ENCODE data around the gene NCOA5.

The NCOA5 gene

DNA sequence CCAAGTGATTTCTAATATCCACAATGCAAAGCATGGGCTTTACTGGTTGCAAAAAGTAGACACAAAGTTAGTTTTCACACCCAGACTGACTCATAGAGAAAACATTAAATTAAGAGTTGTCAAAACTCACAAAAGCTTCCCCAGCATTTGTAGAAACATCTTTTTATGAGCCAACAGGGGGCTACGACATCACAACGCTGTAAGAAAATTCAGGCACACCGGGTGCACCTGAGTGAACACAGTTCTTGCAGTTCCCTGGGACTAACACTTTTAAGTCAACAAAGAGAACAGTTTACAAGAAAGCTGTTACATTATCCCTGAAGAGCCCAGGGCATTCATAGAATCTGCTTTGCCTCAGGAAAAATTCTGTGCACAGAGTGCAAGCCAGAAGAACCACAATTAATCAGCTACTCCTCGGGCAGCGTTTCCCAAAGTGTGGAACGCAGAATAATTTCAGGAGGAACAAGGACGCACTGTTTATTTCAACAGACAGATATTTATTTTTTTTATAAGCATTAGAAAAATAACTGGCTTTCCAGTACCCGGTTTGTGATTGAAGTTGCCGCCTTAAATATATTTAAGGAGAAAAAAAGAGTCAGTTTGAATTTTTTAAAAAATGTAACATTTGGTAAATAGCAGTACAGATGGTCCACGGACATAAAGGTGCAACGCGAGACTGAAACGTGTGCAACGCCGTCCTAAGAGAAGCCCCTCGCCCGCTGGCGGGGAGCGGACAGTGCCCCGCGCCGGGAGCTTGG, 1.2 kb downstream of the NCOA5 start:
- DNase-seq, result no peak

DNA sequence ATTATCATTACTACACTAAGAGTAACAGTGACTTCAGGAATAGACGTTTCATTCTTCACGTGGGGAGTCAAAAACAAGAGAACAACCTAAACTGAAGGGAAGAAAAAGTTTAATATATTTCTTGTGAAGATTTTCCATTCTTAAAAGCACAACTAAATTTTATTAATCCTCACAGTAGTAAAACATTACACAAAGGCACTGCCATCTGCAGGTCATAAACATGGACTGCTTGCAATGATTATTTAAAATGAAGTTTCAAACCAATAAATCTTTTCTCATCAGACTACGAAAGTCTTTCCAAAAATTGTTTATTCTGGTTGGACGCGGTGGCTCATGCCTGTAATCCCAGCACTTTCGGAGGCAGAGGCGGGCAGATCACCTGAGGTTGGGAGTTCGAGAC, 2.6 kb downstream of the NCOA5 start:
- DNase-seq, result no peak

- DNase-seq, result no peak
Measured at GRCh38 chr20:46085179-46085851, 4.4 kb downstream of the NCOA5 start.

GRCh38 chr20:46084805-46085178, 5.0 kb downstream of the NCOA5 start:
- no peak for DNase-seq

GRCh38 chr20:46083531-46084061, 6.2 kb downstream of the NCOA5 start:
- DNase-seq, result no peak

DNA sequence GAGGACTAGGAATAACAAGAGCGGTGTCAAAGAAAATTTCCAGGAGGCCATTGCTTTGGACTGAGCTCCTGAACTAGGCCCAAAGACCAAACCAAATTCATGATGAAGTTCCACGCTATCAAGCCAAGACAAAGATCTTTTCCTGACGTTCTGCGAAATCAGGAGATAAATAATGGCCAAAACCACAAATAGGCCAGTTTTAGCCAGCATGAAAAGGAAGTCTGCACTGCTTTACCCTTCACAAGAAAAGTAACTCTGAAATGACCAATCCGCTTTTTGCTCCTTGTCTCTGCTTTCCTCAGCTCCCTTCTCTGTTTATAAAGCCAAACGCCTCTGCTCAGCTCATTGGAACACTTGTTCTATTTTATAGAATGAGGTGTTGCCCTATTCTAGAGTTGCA, 6.7 kb downstream of the NCOA5 start:
- DNase-seq, result no peak

GRCh38 chr20:46081074-46081473, 8.7 kb downstream of the NCOA5 start:
- no peak for DNase-seq

DNA sequence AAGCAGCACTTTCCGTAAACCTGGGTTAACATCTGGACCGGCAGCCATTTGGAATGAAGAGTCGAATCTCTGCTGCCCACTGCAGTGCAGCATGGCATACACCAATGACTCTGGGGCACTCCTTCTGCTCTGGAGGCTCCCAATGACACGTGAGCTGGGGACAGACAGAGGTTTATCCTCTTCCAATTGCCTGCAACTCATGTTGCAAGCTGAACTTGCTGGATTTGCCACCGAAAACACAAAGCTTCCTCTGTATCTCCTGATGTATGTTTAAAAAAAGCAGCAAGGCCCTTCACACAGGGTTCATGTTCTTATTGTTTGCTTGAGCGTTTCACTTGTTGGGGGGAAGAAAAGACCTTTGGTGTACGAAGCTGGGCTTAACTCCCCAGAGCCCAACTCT, 10.8 kb downstream of the NCOA5 start:
- no peak for DNase-seq

DNA sequence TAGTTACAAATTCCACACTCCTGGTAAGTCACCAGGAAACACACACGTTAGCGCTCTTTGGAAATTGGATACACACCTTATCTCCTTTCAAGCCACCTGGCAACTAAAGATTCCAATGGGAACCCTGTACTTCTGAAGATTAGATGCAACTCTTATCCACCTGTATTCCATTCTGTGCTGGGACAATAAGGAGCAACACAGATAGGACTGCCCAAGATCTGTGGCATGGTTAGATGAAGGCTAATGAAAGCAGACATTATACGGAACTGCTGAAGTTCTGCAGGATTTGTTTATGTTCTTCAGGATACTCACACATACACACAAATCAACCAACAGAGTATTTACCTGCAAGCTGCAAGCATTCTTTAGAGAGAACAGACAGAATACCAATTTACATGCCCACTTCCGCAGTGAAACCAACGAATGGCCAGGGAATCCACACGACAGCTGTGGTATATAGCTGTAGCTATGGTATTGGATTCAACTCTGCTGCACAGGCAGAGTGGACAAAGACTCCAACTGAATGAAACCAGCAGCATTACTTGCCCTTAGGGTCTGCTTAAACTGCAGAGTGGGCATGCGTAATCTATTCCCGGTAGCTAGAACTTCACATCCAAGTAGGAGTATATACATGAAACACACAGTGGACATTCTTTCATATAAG, 12.0 kb downstream of the NCOA5 start:
- DNase-seq, result no peak

DNA sequence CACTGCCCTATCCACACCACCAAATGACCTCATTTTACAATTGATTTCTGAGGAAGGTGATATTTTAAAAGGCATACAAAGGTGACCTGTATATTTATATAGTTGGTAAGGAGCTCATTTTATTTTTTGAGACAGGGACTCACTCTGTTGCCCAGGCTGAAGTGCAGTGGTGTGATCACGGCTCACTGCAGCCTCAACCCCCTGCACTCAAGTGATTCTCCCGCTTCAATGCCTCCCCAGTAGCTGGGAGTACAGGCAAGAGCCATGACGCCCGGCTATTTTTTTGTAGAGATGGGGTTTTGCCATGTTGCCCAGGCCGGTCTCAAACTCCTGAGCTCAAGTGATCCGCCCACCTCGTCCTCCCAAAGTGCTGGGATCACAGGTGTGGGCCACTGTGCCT, 13.0 kb downstream of the NCOA5 start:
- DNase-seq, result no peak

DNA sequence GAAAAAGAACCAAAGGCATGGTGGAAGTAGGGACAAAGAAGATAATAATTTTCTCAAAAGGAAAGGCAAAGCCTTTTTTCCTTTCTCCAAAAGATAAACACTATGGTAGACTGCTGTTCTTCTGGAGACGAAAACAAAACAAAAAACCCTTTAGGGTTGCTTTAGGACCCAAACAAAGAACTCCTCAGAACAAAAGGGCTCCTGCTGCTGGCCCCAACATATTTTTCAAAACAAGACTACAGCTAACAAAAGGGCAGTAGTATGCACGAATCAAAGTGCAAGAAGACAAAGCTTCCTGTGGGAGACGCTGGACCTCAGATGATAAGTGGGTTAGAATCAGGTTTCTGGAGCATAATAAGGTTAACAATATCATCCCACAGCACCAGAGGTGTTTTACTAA, 15.8 kb downstream of the NCOA5 start:
- DNase-seq, result no peak

- DNase-seq, result no peak
Measured at GRCh38 chr20:46073443-46073842, 16.3 kb downstream of the NCOA5 start.

DNA sequence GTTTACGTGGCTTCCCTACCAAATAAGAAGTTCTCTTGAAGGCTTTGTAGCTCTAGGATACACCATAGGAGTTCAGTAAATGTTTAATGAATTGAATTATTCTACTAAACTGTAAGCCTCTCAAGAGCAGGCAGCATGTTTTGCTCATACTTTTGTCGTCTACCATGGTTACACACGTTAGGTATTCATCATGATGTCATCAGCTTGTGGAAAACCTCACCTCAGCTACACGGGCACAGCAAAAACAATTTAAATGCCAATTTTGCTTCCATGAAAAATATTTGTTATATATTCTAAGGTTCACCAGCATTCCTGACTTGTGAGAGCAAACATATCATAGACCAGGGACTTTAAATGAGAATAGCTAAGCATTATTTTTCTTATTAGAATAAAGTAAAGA, 16.7 kb downstream of the NCOA5 start:
- no peak for DNase-seq

DNA sequence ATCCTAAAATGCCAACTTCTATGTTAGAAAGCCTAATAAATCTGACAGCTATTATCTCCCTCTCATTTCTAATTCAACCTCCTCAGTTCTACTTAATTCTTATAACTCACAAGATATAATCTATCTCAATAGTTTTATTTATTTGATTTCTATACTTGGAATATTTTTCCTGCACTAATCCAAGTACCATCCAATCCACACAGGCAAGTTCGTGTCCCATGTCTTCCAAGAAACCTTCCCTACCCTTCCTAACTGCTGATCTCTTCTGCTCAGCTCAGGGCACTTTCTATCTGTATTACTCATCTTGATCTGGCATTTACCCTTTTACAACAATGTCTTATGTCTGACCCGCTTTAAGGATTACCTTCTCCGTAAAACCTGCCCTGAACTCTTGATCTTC, 18.2 kb downstream of the NCOA5 start:
- DNase-seq, result no peak

DNA sequence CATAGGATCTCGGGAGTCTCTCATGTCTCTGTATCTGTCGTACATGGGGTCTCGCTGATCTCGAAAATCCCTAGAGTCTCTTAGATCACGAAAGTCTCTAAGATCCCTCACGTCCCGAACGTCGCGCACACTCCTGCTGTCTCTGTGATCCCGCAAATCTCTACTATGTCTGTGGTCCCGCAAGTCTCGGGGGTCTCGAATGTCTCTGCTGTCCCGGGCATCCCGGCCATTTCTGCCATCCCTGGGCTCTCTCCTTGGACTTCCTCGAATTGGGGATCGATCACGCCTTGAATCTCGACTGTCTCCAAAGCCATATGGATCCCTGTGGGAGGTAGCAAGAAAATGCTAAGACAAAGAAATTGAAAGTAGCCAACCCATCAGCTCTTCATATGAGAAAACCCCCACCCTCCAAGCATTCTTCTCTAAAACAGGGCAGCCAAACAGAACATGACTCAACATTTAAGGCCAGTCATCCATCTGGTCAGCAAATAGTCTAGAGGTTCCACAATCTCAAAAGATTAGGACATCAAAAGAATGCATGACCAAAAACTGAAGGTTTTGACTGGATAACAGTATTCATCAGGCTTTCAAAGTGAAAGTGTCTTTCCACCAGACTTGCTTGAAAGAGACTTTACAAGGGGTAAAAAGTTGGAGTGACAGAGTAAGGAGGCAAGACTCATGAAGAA, 19.4 kb downstream of the NCOA5 start:
- no peak for DNase-seq

DNA sequence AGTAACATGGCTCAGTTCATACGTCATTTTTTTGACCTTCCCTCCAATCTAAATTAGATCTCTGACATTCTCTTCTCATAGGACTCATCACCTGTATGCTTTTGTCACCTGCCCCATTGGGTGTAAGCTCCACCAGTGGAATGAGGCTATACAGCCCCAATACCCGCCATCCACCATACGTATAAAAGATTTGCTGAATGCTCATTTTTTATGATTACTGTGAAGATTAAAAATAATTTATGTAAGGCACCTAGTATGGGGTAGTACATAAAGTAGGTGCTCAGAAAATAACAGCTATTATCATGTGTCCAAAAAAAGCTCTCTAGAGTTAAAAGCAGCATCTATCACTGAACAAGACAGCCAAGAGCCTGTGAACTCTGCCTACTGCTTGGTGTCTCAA, 24.1 kb downstream of the NCOA5 start:
- no peak for DNase-seq

DNA sequence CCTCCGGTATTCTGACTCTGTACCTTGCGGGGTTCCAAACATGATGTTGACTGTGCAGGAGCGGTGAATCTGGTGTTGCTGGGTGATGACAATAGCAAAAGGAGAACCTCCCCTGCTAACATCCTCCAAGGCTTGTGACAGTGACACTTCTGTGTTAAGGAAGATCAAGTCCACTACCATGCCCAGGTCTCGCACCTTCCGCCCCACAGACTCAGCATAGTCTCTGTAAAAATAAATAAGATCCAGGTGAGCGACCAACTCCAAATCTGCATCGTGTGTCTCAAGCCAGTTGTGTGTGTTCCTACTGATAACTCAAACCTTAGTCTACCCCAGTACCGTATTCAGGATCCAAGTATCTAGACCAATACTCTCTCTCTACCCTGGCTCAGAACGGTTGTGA, 24.8 kb downstream of the NCOA5 start:
- no peak for DNase-seq

GRCh38 chr20:46063652-46064054, 26.1 kb downstream of the NCOA5 start:
- DNase-seq, result no peak

GRCh38 chr20:46063151-46063550, 26.6 kb downstream of the NCOA5 start:
- no peak for DNase-seq

- no peak for DNase-seq
Measured at GRCh38 chr20:46062621-46063020, 27.1 kb downstream of the NCOA5 start.

- DNase-seq, result no peak
Measured at GRCh38 chr20:46062151-46062550, 27.6 kb downstream of the NCOA5 start.

- no peak for DNase-seq
Measured at GRCh38 chr20:46060975-46061374, 28.8 kb downstream of the NCOA5 start.

GRCh38 chr20:46060301-46060881, 29.4 kb downstream of the NCOA5 start:
- DNase-seq, result no peak

Measured in activated CD4-positive, CD25-positive, alpha-beta regulatory T cell treated with anti-CD3 and anti-CD28 coated beads, Interleukin-2, amount 50 U/mL, for 72 hours (primary cell).